GM18508 (cell line): ENCODE measurements around the gene DLGAP5.

Source experiments
- ATAC-seq: cut with Tn5 transposase; IDR thresholded peaks from one replicate; pipeline ENCODE4 v1.9.1; 2021; ENCODE audit warnings: moderate number of reproducible peaks; ENCODE audit not compliant: insufficient read depth, unreplicated experiment

The DLGAP5 gene

DNA sequence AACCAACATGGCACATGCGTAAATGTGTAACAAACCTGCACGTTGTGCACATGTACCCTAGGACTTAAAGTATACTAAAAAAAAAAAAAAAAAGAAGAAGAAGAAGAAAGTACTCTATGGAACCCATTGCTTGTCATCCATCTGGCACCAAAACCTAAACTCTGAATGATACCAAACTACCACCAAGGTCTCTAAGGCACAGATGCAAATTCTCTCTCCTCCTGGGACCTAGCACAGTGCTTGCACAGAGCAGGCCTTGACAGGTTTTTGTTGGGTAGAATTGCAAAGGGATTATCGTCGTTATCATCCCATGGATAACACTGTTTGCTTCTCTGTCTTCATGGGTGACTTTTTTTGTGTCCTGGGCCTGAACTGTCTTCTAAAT lies 75.5 kb downstream of the DLGAP5 start:
- ATAC-seq, result no peak

DNA sequence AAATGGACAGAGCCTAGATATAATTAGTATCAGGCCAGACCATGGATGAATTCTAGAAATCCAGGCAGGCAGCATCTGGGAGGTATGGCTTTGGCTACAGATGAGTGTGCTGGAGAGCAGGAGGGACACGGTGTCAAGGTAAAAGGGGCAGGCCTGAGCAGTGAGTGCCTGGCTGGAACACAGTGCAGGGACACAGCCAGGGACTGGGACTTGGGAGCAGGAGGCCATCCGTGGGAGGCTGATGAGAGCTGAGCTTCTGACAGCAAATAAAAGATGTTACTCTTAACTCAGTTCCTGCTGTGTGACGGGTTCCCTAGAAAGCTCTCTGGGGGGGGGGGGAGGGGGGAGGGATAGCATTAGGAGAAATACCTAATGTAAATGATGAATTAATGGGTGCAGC lies 75.9 kb downstream of the DLGAP5 start:
- no peak for ATAC-seq

GRCh38 chr14:55114720-55115119 lies 76.7 kb downstream of the DLGAP5 start:
- ATAC-seq, result no peak

GRCh38 chr14:55111122-55111708 lies 80.2 kb downstream of the DLGAP5 start:
- no peak for ATAC-seq

DNA sequence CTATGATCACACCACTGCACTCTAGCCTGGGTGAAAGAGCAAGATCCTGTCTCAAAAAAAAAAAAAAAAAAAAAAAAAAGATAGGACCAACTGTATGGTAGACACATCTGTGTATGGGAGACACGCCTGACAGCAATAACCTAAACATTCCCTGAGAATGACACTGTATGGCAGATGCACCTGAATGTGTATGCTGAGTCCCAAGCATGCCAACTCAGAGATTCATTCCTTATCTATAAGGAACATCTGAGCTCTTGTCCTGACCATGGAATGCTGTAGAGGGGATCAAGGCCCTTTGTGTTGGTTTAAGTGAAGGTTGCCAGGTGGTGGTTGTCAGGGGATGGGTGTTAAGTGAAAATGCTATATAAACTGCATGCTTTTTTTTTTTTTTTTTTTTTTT lies 81.5 kb downstream of the DLGAP5 start:
- ATAC-seq, result no peak

DNA sequence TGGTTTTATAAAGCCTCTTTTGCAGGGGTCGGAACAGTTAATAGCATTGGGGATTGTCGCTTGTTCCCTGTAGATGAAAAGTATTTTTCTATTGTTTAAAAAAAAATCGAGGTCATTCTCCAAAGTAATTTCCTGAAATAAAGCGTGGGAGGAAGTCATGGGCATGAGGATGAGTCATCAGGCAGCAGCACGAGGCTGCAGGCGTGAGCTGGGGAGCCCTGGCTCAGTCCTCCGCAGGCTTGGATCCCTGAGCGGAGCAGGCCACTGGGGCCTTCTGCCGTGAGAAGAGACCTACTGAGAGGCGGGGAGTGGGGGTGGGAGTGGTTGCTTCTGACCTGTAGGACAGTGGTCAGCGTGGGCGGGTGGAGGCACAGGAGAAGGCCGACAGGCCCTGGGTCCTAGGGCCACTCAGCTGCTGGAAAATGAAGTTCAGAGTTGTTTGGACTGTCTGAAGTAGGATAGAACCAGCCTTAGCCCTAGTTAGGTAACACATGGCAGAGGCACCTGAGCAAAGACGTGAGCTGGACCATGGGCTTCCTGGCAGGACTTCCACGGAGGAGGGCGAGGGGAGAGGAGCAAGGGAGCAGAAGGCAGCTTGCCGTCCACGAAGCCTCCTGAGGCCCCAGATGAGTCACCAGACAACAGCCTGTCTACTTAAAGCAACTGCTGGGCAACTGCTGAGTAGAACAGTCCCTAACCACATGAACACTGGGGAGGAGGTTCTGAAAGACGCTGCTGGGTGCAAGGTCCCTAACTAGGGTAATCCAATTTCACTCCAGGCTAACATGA lies 83.4 kb downstream of the DLGAP5 start:
- ATAC-seq, result no peak

- ATAC-seq, result no peak
Observed at GRCh38 chr14:55105991-55106390, 85.4 kb downstream of the DLGAP5 start.

GRCh38 chr14:55103971-55104954 lies 87.1 kb downstream of the DLGAP5 start:
- no peak for ATAC-seq

- ATAC-seq, result no peak
Observed at GRCh38 chr14:55103005-55103640, 88.3 kb downstream of the DLGAP5 start.

GRCh38 chr14:55102141-55102621 lies 89.2 kb downstream of the DLGAP5 start:
- ATAC-seq, result peak; percentile 48

- no peak for ATAC-seq
Observed at GRCh38 chr14:55101698-55102097, 89.7 kb downstream of the DLGAP5 start.

- ATAC-seq, result no peak
Observed at GRCh38 chr14:55099756-55100155, 91.6 kb downstream of the DLGAP5 start.

DNA sequence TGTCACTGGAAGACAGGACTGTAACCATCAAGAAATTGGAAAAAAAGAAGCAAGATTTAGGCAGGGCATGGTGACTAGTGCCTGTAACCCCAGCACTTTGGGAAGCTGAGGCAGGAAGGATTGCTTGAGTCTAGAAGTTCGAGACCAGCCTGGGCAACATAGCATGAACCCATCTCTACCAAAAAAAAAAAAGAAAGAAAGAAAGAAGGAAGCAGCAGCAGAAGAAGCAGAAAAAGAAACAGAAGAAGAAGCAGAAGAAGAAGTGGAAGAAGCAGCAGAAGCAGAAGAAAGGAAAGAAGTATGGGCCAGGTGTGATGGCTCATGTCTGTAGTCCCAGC lies 92.9 kb downstream of the DLGAP5 start:
- ATAC-seq, result no peak
